NCI-H526 (cell line): ENCODE measurements around the gene ADAMTS8.

Source experiments
- DNase-seq, 2 experiments: peaks; one replicate each; lab custom pipeline; 2025; lab: John Stamatoyannopoulos, UW

ADAMTS8 gene

DNA sequence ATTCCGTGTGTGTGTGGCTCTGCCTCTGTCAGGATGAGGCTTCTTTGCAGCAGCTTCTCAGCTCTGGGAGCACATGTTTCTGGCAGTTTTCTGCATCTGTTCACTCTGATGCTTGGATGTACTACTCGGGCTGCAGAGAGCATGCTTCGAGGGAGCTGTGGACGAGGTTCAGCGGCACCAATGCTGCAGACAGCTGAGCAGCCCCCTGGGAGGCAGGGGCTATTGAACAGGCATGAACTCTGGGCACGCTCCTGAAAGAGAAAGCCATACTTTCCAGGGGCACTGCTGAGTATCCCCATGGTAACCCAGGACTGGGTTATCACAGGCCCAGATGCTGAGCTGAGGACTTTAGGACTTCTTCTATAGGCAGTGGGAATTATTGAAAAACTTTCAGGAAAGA, 33.8 kb downstream of the ADAMTS8 start:
- no peak for DNase-seq

DNA sequence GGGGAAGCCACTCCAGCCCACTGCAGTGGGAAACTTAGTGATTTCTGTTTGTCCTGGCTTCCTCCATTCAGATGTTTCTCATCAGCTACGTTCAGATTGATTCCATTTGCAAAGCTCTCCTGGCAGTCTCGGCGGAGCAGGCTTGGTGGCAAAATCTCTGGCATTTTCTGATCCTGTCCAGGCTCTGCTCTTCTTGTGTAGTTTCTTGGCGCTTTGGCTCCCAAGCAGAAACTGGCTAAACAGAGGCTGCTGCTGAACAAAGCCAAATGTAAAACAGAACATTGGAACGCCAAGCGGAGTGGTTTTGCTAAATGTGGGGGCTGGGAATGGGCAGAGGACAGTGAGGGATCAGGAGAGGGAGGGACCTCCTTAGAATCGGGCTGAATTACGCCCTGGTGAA, 36.7 kb downstream of the ADAMTS8 start:
- no peak for DNase-seq

DNA sequence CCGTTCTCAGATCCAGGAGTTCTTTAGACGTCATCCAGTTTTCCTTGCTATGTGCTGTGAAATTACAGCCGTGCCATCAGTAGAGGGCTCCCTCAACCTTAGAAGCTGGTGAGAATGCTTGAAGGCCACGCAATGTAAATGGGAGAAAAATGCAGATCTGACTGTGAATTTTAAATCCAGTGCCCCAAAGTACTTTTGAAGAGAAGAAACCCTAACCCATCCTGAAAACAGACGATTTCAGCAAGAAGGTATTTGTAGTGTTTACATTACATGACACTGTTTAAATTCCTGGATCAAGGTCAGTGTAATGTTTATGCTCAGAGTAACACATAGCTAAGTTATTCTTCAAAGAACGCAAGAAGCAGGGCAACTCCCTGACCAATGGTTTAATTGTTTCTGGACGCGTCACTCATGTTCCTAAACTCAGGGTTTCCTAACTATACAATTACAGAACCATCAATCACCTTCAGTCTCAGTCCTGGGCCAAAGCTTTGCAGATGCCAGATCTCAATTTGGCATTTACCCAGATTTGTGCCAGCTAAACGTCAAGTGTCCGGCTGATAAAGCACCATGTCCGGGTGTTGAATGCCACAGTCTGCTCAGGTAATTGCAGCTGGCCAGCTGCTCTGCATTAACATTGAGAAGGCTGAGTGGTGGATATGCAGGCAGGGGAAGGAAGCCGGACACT, 38.2 kb downstream of the ADAMTS8 start:
- peak; percentile 29 to 67 for DNase-seq

DNA sequence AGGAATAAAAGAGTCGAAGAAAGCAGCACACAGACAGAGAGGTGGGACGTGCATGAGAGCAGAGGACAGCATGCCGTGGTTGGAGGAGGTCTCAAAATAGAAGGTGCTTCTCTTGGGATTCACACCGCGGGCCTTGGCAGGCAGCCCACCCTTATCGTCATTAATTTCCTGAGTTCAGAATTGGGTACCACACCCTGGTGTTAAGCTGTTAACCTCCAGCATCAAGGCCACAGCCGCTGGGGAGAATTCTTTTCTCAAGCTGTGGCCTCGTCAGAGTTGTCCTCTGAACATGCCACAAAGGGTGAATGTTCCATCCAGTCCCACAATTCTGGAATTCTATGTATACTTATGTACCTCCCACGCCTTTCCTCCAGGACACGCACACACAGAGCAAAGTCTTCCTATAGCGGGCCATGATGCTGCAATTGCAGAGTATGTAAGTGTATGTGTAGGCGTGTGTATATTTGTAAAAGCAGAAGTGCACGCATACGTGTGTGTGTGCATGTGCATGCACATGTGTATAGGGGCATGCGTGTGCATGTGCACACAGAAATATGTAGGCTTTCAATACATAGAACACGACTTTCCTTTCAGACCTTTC, 39.0 kb downstream of the ADAMTS8 start:
- no peak for DNase-seq

DNA sequence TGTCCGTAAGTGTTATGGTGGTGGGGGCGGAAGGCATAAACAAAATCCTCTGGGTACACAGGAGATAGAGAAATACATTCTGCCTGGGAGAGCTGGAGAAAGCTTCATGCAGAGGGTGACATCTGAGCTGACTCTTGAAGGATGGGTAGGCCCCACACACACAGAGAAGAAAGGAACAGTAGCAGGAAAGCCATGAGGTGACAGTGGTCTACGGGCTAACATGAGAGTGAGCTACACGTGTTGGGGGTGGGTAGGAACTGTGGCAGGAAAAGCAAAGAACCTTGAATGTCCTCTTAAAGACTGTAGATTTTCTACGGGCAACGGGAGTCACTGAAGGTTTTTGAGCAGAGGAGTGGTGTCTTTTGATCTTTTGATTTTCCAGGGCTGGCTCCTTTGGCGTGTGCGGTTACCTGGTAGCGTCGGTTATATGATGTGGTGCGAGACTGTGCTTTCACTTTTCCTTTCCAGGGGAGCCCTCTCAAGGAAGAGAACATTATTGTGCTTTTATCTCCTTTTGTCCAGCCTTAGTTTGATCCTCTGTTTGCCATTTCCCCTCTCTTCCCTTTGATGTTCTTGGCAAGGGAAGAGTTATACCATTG, 39.7 kb downstream of the ADAMTS8 start:
- no peak for DNase-seq

DNA sequence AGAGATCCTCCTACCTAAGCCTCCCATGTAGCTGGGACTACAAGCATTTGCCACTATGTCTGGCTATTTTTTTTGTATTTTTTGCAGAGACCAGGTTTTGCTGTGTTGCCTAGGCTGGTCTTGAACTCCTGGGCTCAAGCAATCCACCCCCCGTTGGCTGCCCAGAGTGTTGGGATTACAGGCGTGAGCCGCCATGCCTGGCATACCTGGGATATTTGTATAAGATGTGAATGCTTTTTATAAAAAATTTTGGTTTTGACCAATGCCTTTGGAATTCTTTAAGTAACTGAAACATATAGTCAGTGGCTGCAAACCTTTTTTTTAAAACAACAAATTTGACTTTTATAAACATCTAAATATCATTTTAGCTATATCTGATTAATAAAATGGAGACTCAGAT, 42.4 kb downstream of the ADAMTS8 start:
- DNase-seq = no peak

DNA sequence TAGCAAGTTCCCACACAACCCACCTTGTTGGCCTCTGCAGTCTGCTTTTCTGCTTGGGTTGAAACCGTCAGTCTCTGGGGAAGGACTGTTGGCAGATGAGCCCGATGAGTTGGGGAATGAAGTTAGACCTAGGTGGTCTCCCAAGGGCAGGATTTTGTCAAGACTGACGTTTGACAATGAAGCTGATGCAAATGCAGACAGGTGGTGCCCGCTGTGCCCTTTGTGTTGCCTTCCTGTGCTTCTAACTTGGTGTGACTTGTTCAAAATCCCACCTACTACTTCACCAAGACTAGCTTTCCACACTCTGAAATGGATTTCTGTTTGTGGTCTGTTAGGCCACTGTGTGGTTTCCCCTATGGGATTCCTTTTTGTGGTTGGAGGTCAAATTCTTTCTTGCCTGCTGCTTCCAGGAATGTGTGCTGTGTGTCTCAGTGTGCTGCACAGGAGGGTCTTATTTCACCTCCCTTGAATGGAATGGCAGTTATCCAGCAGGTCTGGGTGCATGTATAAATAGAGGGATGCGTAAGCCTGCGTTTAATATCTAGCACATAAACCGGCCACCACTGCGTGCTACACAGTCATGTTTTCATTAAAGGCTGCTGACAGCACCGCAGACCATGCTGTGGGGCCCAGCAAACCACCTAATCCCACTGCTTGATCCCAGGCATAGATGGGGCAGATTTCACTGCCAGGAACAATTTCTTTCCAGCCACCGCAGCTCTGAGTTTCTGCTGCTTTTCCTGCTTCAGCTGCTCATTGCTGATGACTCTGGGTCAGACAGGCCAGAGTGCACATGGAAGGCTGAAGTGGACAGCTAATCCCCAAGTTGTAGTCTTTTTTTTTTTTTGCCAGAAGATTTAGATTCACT, 44.8 kb downstream of the ADAMTS8 start:
- DNase-seq = peak in 1 of 2 experiments; percentile 48

DNA sequence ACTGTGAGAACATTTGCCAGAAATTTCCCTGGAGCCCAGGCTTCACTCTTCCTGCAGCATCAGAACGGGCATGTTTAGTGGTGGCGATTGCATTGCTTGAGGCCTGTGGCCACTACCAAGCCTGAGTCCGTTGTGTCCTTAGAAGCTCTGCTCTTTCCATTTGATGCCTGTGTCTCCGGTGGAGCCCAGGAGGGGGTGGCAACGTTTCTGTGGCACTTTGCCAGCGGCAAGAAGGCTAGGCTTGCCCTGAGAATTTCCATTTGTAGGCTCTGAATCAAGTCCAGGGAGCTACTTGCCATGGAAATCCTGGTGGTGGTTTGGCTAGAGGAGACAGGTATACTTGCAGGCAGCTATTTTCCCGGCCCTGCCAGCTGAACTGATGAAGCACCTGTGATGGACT, 47.1 kb downstream of the ADAMTS8 start:
- DNase-seq = peak in 1 of 2 experiments; percentile 29

DNA sequence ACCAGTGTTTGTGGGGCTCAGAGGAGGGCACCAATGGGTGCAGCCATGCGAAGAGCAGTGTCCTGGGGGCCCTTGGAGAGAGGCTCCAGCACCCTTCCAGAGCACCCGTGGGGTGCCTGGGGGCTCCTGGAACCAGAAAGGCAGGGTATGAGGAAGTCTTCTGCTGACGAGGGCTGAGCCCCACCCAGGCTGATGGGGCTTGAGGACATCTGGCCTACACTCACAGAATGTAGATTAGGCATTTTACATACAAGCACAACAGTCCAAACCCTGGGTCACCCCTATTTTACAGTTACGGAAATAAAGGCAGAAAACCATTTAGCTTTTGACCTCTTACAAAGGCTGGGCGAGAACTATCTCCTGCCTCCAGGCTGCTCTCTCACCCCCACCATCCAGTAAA, 47.6 kb downstream of the ADAMTS8 start:
- DNase-seq = no peak

DNA sequence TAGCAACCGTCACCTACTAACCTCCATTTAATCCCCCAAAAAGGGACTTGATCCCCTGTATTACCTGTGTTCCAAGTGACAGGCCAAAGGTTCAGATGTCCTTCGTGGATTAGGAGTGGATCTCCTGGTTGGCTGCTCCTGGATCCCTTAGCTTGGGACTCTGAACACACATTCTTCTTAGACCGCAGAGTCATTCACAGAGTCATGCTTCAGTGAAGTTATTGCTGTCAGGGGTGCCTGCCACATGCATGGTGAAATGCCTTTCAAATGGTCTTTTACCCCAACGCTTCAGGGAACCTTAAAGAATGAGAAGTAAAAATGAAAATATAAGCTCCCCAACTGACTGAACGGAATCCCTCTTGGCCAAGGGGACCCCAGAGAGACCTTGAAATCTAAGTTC, 49.1 kb downstream of the ADAMTS8 start:
- DNase-seq = no peak

DNA sequence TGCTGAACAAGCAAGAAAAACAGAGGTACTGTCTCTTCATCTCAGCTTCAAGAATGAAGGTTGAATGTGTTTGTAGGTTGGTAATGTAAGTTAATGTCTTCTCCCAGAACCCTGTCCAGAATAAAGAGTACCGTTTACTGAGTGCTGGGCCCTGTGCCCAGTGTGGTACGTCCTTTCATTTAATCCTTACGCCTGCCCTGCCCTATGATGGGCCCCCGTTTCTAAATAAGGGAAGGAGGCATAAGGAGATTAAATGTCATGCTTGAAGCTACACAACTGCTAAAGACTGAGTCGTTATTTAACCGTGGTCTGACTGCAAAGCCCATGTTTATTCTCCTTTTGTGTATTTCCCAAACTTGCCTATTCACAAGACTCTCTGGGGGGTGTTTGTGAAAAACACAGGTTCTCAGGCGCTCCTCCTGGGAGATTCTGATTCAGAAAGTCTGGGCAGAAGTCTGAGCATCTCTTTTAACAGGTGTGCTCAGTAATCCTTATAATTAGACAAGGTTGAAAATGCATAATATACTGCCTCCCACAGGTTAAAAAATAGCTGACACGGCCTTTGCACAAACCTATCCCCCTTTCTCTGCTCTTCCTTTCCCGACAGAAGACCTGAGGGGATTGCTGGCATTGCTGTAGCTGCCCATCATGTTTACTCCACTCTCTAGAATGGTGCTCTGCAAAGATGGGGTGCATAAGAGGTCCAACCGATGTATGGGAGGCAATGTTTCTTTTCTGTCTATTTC, 57.4 kb downstream of the ADAMTS8 start:
- peak; percentile 66 to 92 for DNase-seq

DNA sequence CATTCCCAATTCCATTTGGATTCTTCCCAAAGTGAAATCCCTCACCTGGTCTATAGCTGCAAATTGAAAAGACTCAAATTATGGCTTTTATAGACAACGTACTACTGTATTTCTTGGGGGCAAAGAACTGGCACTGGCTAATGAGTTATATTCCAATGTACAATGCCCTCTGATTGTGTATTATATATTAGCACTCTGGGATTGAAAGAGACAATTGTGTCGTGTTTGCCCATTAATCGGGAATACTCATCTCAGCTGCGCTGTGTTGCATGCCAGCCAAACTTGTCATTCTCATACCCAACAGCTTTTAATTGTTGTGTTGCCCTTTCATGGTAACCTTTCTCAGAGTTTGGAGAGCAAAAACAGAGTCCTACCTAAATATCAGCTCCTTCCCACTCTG, 58.7 kb downstream of the ADAMTS8 start:
- no peak for DNase-seq

DNA sequence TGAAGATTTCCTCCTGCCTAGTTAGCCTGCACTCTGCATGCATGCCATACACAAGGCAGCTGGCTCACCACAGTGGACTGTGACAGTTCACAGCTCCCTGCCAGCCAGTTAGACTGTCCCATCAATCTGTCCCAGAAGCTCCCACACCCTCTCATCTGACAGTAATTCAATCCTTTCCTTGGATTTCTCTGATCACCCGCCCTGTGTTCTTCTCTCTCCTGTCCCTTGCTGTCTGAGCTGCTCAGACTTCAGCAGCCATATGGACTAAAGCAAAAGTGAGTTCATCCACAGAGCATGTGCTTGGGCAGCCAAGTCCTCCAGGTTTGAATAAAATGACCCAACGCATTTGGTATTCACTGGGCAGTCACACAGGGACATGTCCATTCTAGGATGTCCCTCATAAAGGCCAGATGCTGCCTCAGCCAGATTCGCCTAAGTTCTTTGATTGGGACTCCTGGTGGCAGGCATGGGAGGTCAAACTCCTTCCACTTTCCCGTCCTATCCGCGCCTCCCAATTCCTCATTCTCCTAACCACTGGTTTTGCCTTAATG, 59.2 kb downstream of the ADAMTS8 start:
- no peak for DNase-seq

DNA sequence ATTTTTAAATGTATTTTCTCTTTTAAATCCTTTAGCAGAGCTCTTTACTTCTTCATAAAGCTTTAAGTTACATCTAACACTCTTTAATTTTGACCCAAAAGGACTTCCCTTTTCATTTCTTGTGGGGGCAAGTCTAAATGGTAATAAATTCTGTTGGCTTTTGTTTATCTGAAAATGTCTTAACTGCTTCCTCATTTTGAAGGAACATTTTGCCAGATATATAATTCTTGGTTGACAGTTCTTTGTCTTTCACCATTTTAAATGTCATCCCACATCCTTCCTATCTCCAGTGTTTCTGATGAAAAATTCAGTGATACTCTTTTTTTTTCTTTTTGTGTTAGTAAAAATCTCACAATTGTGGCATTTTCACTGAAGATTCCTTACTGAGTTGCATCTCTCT, 69.0 kb downstream of the ADAMTS8 start:
- no peak for DNase-seq

DNA sequence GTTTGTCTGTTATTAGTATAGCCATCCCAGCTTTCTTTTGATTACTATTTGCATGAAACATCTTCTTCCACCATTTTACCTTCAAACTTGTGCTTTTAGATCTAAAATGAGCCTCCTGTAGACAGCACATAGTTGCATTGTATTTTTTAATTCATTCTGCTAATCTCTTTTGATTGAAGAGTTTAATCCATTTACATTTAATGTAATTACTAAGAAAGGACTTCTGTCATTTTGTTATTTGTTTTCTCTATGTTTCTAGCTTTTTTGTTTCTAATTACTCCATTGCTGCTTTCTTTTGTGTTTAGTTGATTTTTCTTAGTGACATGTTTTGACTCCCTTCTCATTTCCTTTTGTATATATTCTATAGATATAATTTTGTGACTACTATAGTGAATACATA, 70.0 kb downstream of the ADAMTS8 start:
- DNase-seq = no peak
